GM12875 (cell line): Measurements from ENCODE around the gene INSR.
"Not testable (repeated sequence)": the region's sequence is repeated elsewhere in the genome, so short reads cannot be mapped to it uniquely, and the experiment has no call there.

ENCODE experiments used
- H3K4me3 ChIP-seq: one replicate; pipeline ENCODE4 v1.5.1; 2011; ENCODE audit warnings: low read depth, low read length, control low read depth
- CTCF ChIP-seq: IDR thresholded peaks from 2 replicates; pipeline ENCODE4 v1.5.1; 2011; ENCODE audit warnings: low read depth, mild to moderate bottlenecking, control low read depth, inconsistent platforms, low read length, moderate library complexity, borderline replicate concordance; ENCODE audit not compliant: insufficient read depth

Gene INSR

DNA sequence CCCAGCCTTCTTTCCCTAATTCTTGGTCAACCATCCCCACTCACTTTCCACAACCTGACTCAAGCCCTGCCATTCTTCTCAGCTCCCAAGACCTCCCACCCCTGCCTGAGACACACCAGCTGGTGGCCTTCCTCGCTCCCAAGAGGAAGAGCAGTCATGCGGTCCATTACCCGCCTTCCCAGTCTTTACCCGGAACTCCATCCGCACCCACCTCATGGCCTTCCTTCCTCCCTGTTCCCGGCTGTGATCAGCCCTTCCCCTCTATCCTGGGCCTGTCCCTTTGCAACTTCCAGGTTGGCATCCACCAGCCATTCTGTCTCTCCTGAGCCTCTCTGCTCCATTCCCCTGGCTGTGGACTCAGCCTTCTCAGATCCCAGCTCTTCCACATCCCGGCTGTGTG, 18.6 kb upstream of the INSR start:
- no peak for TF ChIP-seq CTCF
- H3K4me3 ChIP-seq, result no peak overlapping the region

DNA sequence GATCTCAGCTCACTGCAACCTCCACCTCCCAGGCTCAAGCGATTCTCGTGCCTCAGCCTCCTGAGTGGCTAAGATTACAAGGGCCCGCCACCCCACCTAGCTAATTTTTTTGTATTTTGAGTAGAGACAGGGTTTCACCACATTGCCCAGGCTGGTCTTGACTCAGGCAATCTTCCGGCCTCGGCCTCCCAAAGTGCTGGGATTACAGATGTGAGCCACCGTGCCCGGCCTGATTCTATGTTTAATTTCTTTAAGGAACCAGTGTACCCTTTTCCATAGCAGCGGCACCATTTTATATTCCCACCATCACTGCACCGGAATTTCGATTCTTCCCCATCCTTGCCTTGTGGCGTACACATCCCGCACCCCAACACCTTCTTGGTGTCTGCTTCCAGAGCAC, 17.7 kb upstream of the INSR start:
- TF ChIP-seq CTCF, result no peak
- no peak overlapping the region for H3K4me3 ChIP-seq

DNA sequence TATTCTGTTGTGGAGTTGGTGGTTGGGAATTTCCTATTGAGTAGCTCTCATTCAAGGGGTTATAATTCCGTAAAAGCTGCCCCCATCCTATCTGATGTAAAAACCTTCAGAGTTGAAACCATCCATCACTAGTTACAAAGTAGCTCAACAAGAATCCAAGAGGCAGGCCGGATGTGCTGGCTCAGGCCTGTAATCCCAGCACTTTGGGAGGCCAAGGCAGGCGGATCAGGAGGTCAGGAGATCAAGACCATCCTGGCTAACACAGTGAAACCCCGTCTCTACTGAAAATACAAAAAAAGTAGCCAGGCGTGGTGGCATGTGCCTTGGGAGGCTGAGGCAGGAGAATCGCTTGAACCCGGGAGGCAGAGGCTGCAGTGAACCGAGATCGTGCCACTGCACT, 14.1 kb upstream of the INSR start:
- not testable (repeated sequence) for H3K4me3 ChIP-seq

DNA sequence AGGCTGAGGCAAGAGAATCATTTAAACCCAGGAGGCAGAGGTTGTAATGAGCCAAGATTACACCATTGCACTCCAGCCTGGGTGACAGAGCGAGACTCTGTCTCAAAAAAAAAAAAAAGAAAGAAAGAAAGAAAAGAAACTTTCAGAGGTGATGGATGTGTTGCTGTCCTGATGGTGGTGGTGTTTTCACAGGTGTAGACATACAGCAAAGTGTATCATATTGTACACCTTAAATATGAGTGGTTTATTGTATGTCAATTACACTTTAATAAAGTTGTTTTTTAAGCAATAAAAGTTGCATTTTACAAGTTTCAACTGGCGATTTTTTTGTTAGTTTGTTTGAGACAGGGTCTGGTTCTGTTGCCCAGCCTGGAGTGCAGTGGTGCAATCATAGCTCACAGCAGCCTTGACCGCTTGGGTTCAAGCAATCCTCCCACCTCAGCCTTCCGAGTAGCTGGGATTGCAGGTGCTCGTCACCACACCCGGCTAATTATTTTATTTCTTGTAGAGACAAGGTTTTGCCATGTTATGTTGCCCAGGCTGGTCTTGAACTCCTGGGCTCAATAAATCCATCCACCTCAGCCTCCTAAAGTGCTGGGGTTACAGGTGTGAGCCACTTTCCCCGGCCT, 13.5 kb upstream of the INSR start:
- no peak for TF ChIP-seq CTCF
- no peak overlapping the region for H3K4me3 ChIP-seq

- TF ChIP-seq CTCF, result no peak
- H3K4me3 ChIP-seq, result no peak overlapping the region
These were observed 10.0 kb upstream of the INSR start for GRCh38 chr19:7304200-7304599.

GRCh38 chr19:7303470-7303869, 9.3 kb upstream of the INSR start:
- no peak overlapping the region for H3K4me3 ChIP-seq
- TF ChIP-seq CTCF, result no peak

DNA sequence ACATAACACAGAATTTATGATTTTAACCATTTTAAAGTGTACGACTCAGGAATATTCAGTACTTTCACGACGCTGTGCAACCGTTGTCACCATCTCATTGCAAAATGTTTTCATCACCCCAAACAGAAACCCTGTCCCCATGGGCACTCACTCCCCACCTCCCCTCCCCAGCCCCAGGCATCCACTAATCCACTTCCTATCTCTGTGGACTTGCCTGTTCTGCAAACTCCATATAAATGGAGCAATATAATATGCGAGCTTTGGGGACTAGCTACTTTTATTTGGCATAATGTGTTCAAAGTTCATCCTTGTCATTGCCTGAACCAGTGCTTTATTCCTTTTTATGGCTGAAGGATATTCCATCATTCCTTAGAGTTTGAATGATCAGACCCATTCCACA, 7.3 kb upstream of the INSR start:
- no peak overlapping the region for H3K4me3 ChIP-seq
- no peak for TF ChIP-seq CTCF

- no peak overlapping the region for H3K4me3 ChIP-seq
- TF ChIP-seq CTCF, result no peak
These were observed 3.5 kb upstream of the INSR start for GRCh38 chr19:7297742-7298141.
